ENCODE data around the gene STX2. TPM values are rescaled to one million over a fixed set of nuclear protein-coding genes. Genes with fewer than 3 reads are reported as not detected.
"Not testable (repeated sequence)": the region's sequence is repeated elsewhere in the genome, so short reads cannot be mapped to it uniquely, and the experiment has no call there.

The STX2 gene
- total RNA-seq, result 10 to 100 TPM; 24.5 to 26.3 TPM

- H3K36me3 ChIP-seq, result no peaks in the 10 kb centered on the region
- H3K27me3 ChIP-seq, result no peaks in the 10 kb centered on the region
- peak; percentile 75 for DNase-seq (ENCODE audit: low spot score)
- H3K27ac ChIP-seq, result peak within 1 kb of the TSS; percentile 83 to 92
- no peaks in the 10 kb centered on the region for H3K9me3 ChIP-seq
- peak in 1 of 2 donors; percentile 41 for TF ChIP-seq CTCF (IDR thresholded peaks at IDR 0.05)
- H3K4me1 ChIP-seq, result peaks cover 0 to 28% of the 10 kb centered on the region in 2 donors
- H3K4me3 ChIP-seq, result peak within 1 kb of the TSS; percentile 97 to 100
Observed at GRCh38 chr12:130838951-130839769, at the start of gene STX2. STX2 (minus strand) TSS chr12:130839250; CDS start chr12:130839099, 151 bp downstream.

DNA sequence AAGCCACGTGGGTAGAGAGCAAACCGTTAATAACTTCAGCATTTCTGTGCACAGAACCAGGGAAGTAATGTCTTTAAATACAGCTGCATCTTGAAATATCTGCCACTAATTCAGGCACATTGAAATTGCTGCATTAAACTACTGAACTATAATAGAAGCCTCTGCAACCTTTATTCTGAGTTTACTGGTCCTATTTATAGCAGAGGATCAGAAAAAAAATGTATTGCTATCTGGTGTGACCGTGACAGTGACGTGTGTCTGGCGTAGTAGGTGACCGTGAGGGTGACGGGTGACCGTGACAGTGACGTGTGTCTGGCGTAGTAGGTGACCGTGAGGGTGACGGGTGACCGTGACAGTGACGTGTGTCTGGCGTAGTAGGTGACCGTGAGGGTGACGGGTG, 48.1 kb upstream of the STX2 start:
- DNase-seq (ENCODE audit: low spot score), result not testable (repeated sequence)

DNA sequence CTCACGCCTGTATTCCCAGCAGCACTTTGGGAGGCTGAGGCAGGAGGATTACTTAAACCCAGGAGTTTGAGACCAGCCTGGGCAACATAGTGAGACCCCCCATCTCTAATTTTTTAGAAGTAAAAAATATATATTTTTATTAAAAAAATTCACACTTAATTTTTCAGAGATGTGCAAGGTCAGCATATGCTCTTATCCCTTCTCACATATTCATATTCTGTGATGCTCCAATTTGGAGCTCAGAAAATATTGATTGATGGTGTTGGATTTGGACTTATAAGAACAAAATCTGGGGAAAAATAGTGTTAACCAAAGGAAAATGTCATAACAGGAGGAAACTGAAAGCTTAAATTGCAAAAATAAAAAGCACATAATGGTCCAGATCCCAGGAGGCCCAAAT, 42.5 kb upstream of the STX2 start:
- H3K4me1 ChIP-seq, result no peaks in the 10 kb centered on the region
- H3K9me3 ChIP-seq, result no peaks in the 10 kb centered on the region
- peaks cover under 1% of the 10 kb centered on the region for H3K36me3 ChIP-seq
- no peaks in the 10 kb centered on the region for H3K27me3 ChIP-seq
- no peak overlapping the region for H3K4me3 ChIP-seq
- no peak for DNase-seq (ENCODE audit: low spot score)
- no peak for TF ChIP-seq CTCF (IDR thresholded peaks at IDR 0.05)
- H3K27ac ChIP-seq, result no peak overlapping the region

More for the DNA sequence above, 48.1 kb upstream of the STX2 start:
- not testable (repeated sequence) for H3K9me3 ChIP-seq, H3K27me3 ChIP-seq, H3K36me3 ChIP-seq, H3K4me1 ChIP-seq, H3K27ac ChIP-seq, H3K4me3 ChIP-seq

DNA sequence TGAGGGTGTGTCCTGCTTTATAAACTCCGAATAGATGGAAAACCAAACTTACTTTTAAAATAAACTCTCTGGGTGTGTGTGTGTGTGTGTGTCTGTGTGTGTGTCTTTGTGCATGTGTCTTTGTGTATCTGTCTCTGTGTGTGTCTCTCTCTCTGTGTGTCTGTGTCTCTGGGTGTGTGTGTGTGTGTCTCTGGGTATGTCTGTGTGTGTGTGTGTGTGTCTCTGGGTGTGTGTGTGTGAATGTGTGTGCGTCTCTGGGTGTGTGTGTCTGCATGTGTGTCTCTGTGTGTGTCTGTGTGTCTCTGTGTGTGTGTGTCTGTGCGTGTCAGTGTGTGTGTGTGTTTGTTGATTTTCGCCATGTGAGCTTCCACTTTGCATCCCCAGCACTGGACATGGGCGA, 42.0 kb upstream of the STX2 start:
- H3K36me3 ChIP-seq, result peaks cover 5% of the 10 kb centered on the region
- DNase-seq (ENCODE audit: low spot score), result no peak
- H3K4me3 ChIP-seq, result no peak overlapping the region
- H3K4me1 ChIP-seq, result no peaks in the 10 kb centered on the region
- no peak for TF ChIP-seq CTCF (IDR thresholded peaks at IDR 0.05)
- H3K27me3 ChIP-seq, result no peaks in the 10 kb centered on the region
- no peak overlapping the region for H3K27ac ChIP-seq
- no peaks in the 10 kb centered on the region for H3K9me3 ChIP-seq

GRCh38 chr12:130880411-130880885, 41.4 kb upstream of the STX2 start:
- no peak for TF ChIP-seq CTCF (IDR thresholded peaks at IDR 0.05)
- peaks cover 11% of the 10 kb centered on the region for H3K36me3 ChIP-seq
- H3K9me3 ChIP-seq, result no peaks in the 10 kb centered on the region
- peak overlapping the region; percentile 1 to 27 for H3K4me3 ChIP-seq
- H3K4me1 ChIP-seq, result no peaks in the 10 kb centered on the region
- no peaks in the 10 kb centered on the region for H3K27me3 ChIP-seq
- H3K27ac ChIP-seq, result no peak overlapping the region
- DNase-seq (ENCODE audit: low spot score), result no peak

DNA sequence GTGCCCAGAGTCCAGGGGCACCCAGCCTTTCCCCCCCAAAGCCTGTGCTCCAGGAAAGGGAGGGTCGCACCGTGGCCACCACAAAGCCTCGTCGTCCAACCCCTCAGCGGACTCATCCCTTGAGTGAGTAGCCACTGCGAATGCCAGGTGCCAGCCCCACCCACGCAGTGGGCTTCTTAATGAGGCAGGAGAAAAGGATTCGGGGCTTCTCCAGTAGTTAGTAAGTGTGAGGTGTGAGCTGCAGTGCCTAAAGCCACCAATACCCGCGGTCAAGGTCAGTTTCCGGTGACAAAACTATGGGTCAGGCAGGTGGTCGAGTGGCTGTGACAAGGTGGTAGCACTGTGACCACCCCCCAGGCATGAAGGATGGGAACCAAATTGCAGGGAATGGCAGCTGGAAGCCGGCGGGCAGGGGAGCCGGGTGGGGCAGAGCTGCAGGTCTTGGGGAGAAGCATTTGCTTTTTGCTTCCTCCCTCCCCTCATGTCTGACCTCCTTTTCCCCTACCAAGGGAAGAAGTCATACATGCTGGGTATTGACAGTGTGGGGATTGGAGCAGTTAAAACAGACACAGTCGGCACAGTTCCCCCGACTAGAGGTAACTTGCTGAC, 40.8 kb upstream of the STX2 start:
- TF ChIP-seq CTCF (IDR thresholded peaks at IDR 0.05), result no peak
- H3K4me3 ChIP-seq, result no peak overlapping the region

More for the DNA sequence above, 40.8 kb upstream of the STX2 start:
- Histone ChIP-seq H3K27ac (no peak overlapping the region), H3K27me3 (no peaks in the 10 kb centered on the region), H3K36me3 (peaks cover 17% of the 10 kb centered on the region), H3K4me1 (peaks cover 0 to 1% of the 10 kb centered on the region in 2 donors), H3K9me3 (no peaks in the 10 kb centered on the region)
- no peak for DNase-seq (ENCODE audit: low spot score)
